Stimulated activated CD8-positive, alpha-beta memory T cell treated with anti-CD3 and anti-CD28 coated beads, Interleukin-4, amount 100 ng/mL, for 24 hours (primary cell): ENCODE measurements around the gene GRIA4.

Source experiments
- DNase-seq: peaks from one replicate; pipeline ENCODE4 v3.0.0-alpha.2; 2020; ENCODE audit warnings: low read depth

Gene GRIA4

DNA sequence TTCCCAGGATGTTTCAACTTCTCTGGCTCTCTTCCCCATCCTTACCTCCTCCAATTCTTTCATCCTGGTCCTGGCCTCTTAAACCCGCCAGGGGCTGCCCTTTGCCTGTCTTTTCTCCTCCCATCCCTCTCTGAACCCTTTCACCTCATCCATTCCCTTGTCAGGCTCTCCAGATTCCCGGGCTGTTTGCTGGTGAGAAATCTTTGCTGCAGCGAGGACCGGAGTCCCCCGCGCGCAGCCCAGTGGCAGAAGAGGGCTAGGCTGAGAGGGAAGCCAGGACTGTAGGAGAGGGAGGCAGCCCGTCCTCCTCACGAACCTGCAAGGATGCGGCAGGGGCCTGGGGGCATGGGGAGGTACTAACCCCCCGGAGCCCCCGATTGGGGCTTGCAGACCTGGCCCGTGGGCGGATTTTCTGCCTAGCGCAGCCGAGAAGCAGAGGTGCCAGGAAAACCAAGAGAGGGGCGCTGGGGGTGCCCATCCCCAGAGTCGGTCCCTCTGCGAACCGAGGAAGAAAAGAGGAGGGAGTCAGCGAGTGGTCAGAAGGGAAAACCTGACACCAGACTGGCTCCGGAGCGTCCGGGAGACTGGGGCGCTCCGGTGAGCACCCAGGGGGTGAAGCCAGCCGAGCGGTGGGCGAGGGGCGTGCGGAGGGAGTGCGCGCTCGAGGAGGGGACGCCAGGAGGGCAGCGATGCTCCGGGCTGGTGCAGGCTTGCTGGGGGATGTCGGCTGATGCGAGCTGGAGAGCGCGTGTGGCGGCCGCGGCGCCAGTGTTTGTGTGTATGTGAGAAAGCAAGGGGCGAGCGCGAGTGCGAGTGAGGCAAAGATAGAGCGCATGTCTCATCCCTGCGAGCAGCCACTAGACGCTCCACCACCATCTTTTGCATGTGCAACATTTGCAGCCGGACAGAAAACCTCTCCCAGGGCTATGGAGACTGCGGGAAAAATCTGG is at the start of gene GRIA4:
Gene GRIA4, plus strand, starts transcription at position 242 of the 950 bp plus-strand sequence. CDS start 925 bp downstream, outside the sequence.
- DNase-seq = no peak

DNA sequence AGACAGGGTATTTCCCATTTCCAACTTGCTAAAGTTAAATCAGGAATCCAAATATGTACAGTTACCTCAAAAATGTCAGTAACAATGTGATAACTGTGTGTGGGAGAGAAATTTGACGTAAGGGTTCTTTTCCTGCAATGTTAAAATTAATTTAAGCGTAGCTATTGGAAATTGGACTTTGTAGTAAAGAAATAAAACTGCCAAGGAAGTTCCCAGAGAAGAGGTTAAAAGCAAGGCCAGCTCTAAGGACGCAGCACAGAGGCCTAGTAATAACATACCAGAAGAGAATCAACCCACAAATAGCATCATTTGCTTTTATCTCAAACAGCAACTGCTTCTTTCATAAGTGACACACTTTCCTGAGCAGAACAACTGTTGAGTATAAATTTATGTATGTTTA is 36.8 kb upstream of the GRIA4 start:
- DNase-seq = no peak

DNA sequence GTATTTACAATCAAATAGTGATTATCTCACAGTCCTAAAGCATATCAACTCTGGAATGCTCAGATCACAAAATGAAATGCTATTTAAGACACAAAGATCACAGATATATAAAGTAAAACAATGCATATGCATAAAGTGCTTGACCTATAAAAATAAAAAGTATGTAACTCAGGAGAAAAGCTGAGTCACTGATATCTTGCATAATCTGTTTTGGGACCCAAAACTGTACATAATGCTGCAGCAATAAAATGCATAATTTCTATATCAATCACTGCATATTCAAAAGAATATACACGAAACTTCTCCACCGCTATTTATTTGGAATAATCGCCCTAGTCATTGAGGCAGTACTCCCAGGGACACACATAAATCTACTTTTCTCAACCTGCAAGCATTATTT is 34.9 kb upstream of the GRIA4 start:
- DNase-seq = no peak

DNA sequence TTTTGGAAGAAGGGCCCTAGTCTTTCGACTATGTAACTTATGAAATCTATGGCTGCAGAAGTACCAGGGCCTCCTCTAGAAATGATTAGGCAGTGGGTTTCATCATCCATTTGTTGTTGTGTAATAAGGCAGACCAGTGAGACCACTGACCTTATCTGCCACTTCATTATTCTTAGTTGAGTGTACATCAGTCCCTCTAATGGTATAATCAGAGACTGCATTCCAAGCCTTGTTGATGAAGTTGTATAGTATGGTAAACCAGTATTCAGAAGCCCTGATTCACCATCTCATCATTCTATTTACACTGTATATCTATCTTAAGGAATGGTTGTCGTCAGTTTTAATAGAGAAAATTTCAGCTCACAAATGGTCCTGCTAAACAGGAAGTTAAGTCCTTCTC is 32.2 kb upstream of the GRIA4 start:
- DNase-seq = no peak

DNA sequence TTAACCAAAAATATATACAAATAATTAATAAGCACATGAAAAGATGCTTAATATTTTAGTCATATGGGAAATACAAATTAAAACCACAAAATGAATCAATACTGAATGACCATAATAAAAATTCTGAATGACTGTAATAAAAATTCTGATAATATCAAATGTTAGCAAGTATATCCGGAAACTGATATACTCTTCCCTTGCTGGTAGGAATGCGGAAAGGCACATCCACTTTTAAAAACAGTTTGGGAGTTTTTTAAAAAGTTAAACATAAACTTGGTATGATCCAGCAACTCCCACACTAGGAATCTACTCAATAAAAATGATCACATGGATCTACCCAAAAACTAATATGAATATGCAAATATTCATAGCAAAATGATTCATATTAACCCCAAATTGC is 30.8 kb upstream of the GRIA4 start:
- no peak for DNase-seq

DNA sequence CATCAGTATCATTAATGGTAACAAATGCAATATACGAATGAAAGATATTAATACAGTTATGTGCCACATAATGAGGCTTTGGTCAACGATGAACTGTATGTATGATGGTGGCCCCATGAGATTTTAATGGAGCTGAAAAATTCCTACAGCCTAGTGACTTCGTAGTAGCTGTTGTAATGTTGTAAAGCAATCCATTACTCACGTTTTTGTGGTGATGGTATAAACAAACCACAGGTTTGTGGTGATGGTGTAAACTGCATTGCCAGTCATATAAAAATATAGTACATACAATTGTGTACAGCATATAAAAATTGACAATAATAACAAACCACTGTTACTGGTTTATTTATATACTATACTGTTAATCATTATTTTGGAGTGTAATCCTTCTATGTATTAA is 27.4 kb upstream of the GRIA4 start:
- no peak for DNase-seq

DNA sequence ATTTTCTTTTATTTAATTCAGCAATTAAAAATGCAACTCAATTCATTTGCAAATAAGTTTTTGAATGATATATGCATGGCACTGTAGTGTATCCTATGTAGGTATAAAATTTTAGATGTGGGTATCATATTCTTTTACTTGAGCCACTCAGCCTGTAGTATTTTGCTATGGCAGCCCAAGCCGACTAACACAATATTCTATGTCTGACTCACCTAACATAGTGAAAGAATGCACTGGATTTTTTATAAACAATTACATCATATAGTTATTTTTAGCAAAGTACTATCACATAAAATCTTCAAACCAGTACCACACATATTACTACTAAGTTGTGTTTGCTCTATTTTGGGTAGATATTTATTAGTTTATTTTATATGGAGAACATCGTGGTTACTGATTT is 21.9 kb upstream of the GRIA4 start:
- DNase-seq = no peak

DNA sequence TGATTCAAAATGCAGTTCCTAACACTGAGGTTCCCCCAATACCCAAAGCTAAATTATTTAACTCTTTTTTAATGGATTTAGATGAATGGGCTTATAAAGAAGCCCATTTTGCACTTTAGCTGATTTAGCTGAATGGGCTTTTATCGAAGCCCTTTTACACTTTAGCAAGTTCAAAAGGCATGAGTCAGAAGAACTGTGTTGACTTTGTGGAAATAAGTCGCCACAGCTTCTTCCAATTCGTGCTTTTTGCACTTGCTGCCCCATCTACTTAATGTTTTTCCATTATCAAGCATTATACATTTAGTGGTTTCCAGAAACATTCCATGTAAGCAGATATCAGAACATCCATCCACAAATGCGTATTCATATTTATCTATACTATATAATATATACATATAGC is 20.5 kb upstream of the GRIA4 start:
- no peak for DNase-seq

DNA sequence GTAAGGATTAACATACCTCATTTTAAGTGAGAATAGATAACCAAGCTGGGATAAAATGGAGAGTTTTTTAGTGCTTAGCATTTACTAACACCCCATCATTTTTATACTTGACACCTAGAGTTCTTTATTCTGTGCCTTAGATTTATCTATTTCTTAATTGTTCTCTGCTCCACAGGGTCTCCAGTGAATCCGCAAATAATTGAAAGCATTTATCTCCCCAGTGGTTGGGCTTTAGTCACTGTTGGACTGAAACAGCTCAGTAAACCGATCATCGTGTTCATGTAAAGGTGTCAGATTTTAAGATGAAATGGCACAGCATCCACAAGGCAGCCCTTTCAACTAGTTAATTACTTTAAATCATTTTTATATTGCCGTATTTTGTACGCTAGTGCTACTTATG is 17.8 kb upstream of the GRIA4 start:
- DNase-seq = no peak

DNA sequence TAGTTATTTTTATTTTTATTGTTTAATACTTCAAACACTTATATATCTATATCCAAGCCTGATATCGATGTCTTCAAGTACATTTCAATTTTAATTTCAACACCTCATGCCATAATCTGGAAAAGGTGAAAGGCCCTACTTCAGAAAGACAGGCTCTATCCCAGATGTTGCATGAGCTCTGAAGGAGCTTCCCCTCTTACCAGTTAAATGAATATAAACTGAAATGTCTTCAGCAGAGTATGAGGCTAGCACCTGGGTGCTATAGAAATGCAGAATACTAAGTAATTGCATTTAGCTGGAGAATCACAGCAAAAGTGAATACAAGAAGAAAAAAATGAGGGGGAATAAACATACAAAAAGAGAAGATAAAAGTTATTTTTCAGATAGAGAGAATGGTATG is 11.5 kb upstream of the GRIA4 start:
- no peak for DNase-seq

DNA sequence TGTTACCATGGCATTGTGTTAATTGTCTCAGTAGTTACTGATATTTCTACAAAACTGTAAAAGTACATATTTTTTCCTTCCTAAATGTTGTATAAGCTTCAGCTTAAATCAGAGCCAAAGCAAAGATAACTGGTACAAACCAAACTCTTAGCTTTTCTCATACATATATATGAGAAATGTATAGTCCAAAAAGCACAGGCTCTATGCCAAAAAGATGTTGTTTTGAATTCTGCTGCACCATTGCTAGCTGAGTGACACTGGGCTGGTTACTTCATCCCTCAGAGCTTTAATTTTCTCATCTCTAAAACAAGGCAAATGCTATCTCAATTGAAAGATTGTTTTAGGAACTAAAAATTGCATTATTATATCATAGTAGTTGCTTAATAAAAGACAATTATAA is 6.7 kb upstream of the GRIA4 start:
- DNase-seq = no peak

DNA sequence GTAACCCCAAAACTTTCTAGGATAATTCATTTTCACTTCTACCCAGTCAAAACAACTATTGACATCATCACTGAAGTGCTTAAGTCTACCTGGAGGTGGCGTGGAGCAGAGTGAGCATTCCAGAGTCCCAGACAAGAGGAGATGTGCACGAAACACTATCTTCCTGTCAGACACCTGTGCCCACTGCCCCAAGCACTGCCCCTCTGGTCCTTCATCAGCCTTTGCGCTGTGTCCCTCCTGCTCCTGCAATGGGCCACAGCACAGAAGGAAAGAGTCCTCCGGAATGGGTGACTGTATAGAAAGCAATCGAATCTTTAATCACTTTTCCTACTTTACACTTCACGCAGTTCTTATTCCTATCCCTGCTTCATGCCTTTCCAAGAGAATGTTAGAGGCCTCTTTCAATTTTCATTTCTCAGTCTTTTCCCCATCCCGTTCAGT is 512 bp upstream of the GRIA4 start:
- DNase-seq = no peak

DNA sequence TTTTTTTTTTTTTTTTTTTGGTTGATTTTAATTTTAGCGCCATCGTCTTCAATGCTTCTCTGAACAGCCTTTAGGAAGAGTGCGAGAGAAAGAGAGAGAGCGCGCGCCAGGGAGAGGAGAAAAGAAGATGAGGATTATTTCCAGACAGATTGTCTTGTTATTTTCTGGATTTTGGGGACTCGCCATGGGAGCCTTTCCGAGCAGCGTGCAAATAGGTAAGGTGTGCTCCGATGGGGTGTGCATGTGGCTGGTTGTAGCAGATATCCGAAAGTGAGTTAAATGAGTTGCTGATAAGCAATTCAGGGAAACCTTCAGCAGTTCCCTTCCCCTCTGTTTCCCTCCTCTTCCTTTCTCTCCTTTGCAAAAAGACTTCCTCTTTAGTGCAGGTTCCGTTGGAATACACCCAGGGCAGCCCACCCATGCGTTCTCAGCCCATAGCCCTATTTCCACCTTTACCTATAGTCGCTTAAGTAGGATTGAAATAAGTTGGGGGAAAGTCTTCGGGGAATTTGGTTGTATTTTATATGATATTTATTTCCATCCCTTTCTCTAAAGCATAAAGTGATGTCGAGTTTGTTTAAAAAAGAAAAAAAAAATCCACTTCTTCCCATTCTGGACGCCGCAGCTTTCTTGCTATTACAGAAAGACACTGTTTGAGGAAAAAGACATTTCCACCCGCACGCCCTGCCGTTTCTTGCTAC is 1.1 kb downstream of the GRIA4 start:
- no peak for DNase-seq

DNA sequence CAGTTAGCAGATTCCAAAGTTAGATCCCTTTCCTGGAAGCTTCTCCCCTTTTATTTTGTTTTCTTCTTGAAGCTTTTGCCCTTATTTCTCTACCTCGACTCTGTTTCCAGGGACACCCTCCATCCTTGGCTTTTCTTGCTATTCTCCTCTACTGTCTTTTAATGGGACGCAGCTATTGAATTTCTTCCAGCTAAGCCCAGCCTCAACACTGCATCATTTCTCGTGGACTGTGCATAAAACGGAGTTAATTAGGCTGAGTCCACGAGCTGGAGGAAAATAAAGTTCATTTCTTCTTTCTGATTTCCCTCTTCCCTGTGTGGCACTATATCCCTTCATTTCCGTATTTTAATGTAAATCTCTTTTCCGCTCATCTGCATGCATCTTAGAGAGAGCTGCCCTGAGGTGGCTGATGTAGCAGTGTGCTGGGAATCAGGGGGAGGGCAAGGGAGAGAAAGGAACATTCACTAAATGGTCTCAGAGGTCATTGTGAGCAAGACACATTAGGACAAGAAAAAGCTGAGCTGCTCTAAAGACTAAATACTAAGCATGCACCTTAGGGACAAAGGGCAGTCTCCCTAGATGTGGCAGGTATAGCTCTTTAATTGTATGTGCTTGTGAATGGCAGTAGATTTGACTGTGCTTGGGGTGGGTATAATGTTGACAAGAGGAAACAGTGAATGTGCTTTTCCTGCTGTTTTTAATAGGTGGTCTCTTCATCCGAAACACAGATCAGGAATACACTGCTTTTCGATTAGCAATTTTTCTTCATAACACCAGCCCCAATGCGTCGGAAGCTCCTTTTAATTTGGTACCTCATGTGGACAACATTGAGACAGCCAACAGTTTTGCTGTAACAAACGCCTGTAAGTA is 1.9 kb downstream of the GRIA4 start:
- no peak for DNase-seq

DNA sequence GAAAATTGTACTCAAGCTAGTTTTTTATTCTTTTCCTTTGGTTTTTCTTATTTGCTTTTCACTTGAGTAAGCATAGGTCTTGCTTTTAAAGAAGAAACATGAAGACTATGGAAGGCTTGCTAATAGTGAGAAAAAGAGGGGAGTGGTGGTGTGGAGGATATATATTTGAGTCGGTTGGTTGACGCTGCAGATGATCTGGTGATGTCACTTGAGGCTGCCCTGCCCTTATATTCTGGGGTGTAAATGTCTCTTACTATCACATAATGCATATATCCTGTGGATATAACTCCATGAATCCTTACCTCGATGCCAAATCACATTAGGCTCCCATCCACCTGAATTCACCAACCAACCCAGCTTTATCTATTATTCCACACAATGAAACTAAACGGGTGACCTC is 2.9 kb downstream of the GRIA4 start:
- no peak for DNase-seq

DNA sequence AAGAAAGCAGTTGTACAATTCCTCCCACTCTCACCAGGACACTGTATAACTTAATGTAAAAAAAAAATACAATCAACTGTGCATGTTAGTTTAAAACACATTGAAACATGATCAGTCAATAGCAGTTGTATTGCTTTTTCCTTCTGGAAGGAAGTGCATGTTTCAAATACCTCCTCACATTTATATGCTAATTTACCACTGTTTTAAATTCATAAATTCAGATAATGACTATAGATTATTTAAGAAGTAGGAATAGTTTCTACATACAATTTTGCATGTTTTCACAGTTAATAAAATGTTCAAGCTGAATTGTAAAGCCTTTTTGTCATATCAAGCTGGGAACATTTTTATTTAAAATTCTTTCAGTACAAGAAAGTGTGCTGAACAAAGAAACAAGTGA is 3.3 kb downstream of the GRIA4 start:
- DNase-seq = no peak

DNA sequence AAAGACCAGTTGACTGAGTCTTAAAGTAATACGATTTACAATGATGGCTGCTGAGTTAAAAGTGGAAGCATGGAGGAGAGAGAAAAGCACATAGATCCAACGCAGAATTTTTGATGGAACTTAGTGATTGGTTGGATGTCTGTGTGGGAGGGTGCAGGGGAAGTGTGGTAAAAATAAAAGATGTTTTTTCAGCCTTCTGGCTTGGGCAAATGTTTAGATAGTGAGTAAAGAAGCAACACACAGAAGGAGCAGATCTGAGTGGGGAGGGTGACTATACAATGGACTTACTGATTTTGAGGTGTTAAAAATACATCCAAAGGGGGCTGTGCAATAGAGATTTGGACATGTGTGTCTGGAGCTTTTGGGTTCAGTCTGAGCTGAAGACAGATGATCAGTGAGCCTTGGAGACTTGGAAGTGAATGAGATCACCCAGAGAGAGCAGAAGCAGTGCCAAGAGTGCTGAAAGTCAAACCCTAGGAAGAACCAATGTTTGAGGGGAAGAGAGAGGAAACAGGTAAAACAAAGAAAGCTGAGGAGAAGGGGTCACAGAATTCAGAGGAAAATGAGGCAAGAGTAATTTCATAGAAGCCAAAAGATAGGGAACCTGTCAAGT is 8.6 kb downstream of the GRIA4 start:
- no peak for DNase-seq

DNA sequence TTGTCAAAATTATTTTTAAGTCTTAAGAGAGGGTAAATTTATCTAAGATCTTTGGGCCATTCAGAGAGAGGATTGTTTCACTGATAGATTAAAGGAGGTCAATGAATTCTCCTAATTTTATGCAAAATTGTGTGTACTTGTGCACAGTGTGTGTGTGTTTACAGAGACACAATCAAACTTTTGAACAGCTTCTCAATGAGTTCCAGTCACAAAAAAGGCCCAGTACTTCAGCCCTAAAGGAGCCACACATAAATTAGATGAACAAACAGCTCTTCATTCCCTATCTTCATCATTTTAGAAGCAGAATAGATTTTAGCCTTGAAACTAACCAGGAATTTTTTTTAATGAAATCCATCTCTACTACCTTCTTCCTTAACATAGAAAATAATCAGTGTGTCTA is 9.7 kb downstream of the GRIA4 start:
- no peak for DNase-seq

DNA sequence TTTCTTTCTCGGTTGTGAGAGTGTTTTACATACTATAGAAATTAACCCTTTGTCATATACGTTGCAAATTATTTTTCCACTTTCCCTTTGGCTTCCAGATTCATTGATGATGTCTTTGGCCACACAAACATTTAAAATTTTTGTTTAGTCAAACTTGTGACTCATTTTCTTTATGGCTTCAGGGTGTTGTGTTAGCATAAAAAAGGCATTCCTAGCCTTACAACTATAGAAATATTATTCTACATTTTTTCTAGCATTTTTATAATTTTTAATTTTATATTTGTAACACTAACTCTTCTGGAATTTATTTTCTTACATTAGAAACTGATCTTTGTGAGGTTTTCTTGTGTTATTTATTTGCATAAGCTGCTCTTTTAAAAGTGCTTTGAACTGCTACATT is 12.1 kb downstream of the GRIA4 start:
- DNase-seq = no peak

DNA sequence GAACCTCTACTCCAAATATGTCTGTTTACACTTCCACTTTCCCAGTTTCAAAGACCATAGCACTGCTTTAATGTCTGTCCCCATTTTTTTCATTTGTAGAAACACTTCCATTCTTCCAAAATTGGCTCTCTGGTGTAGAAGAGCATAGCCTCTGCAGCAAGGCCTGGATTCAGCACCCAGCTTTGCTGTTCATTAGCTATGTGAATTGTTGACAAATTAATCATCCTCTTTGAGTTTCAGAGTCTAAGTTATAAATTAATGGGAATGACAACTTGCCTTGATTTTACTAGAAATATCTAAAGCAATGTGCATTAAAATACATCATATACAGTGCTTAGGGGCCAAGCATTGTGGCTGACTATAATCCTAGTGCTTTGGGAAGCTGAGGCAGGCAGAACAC is 22.4 kb downstream of the GRIA4 start:
- DNase-seq = no peak

DNA sequence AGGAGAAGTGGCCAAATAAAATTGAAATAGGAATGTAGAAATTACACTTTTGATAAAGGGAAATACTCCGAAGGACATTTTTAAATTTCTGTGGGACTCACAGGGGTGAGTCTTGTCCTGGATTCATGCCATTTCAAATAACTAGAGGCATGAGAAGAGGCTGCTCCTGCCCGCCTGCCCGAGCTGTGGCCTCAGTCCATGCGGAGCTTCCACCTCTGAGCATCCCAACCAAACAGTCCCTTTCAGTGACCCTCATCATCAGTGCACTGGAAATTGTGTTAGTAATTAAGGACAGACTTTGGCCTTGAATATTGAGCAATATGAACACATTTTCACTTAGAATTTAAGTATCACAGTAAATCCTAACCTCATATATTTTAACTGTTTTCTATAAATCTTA is 25.6 kb downstream of the GRIA4 start:
- DNase-seq = no peak

DNA sequence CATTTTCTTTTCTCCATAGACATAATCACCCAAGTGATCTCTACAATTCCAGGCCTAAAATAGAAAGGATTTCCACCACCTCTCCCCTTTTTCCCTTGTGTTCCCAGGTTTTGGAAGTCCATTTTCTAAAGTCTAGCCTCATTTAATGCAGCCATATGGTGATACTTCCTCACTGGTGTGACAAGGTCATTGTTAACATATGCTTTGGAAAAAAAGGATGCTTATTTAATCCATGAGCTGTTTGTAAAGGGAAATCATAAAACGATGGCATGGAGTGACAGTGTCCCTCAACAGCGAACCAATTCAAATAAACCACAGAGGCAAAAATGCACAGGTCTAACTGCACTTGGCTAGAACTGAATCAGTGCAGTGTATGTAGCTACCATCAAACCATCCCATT is 26.6 kb downstream of the GRIA4 start:
- DNase-seq = no peak
